ENCODE results near the gene CACNA2D1. TPM values are rescaled to one million over a fixed set of nuclear protein-coding genes. Genes with fewer than 3 reads are reported as not detected.

CACNA2D1 gene
- total and polyA plus RNA-seq, 9 of the 15 experiments (the other 6 are each of a cell fraction or from before 2014, with no cell fraction given): 0.49 TPM; not detected in 8

GRCh38 chr7:82156168-82156567 is 287.4 kb downstream of the CACNA2D1 start:
- ChIA-PET POLR2A (no interaction called here), CTCF (ENCODE audit: low intra/inter-chr PET ratio) (no interaction called here)
- H3K4me3 ChIP-seq: no peak overlapping the region
- no peak for FAIRE-seq
- no peaks in the 10 kb centered on the region for H4K20me1 ChIP-seq (replicated peaks; ENCODE audit: control insufficient read depth, insufficient read depth, low read length)
- no peak for ATAC-seq
- WGBS (ENCODE audit: insufficient coverage, low coverage, missing lambda C conversion rate): 3% methylated on average over 3 of the region's 3 CpGs
- no peaks in the 10 kb centered on the region for H3K27me3 ChIP-seq (ENCODE audit: control insufficient read depth in 2 of 2, insufficient read depth in 2 of 2, low read length in 2 of 2)
- no peak overlapping the region for H3K4me2 ChIP-seq (ENCODE audit: insufficient read depth, low read length)
- DNase-seq (ENCODE audit: extremely low read depth in 1 of 4, low spot score in 3 of 4): no peak
- H3K9me3 ChIP-seq (replicated peaks; ENCODE audit: control insufficient read depth, insufficient read depth, low read depth, low read length): no peaks in the 10 kb centered on the region; the same call in 1 of the 2 replicates
- intact Hi-C loops (cut with micrococcal nuclease): no loop called here
- no peaks in the 10 kb centered on the region for H3K79me2 ChIP-seq (ENCODE audit: control insufficient read depth, insufficient read depth, low read length)
- H3K27ac ChIP-seq (ENCODE audit: extremely low read depth, low read depth, low read length): no peak overlapping the region
- no TSS peak for BruUV-seq (replicated peaks)
- H2AFZ ChIP-seq (ENCODE audit: low read depth, low read length): no peak overlapping the region
- H3K4me1 ChIP-seq (replicated peaks in 1 of 2; ENCODE audit: control insufficient read depth in 2 of 2, insufficient read depth in 2 of 2, low read length in 2 of 2): no peaks in the 10 kb centered on the region
- H3K36me3 ChIP-seq (ENCODE audit: control insufficient read depth, insufficient read depth, low read length): no peaks in the 10 kb centered on the region
- H3K9ac ChIP-seq (ENCODE audit: insufficient read depth in 1 of 2, low read depth in 2 of 2, low read length in 2 of 2): no peak overlapping the region
- in situ Hi-C loops (cut with MboI): no loop called here
- no peaks in the 10 kb centered on the region for H3K9me1 ChIP-seq (ENCODE audit: control insufficient read depth, insufficient read depth, low read length)
- TF ChIP-seq CGGBP1 (CRISPR knock-in tag; IDR thresholded peaks at IDR 0.05): no peak
- no peak for TF ChIP-seq SUPT5H (IDR thresholded peaks at IDR 0.05)
- no peak for TF ChIP-seq FOSL1 (tag; conservative IDR thresholded peaks at IDR 0.05)
- TF ChIP-seq DDX20 (tag; IDR thresholded peaks at IDR 0.05; ENCODE audit: low read depth): no peak
- no peak for TF ChIP-seq ZNF175 (CRISPR knock-in tag; IDR thresholded peaks at IDR 0.05; ENCODE audit: low read depth)
- TF ChIP-seq NUFIP1 (IDR thresholded peaks at IDR 0.05; ENCODE audit: partially characterized antibody): no peak
- TF ChIP-seq ZC3H8 (IDR thresholded peaks at IDR 0.05): no peak
- TF ChIP-seq ZNF764 (CRISPR knock-in tag; IDR thresholded peaks at IDR 0.05; ENCODE audit: low read depth): no peak
- no peak for TF ChIP-seq PPARD (CRISPR knock-in tag; IDR thresholded peaks at IDR 0.05)
- no peak for TF ChIP-seq ZNF12 (CRISPR knock-in tag; IDR thresholded peaks at IDR 0.05)
- no peak for TF ChIP-seq CHD1 (IDR thresholded peaks at IDR 0.05; ENCODE audit: low read length)
- TF ChIP-seq TEAD1 (CRISPR knock-in tag; IDR thresholded peaks at IDR 0.05): no peak
- no peak for TF ChIP-seq IRF1 (CRISPR knock-in tag; IDR thresholded peaks at IDR 0.05; ENCODE audit: borderline replicate concordance)
- no peak for TF ChIP-seq CLOCK (CRISPR knock-in tag; IDR thresholded peaks at IDR 0.05; ENCODE audit: borderline replicate concordance)
- no peak for TF ChIP-seq GTF3C2 (IDR thresholded peaks at IDR 0.05; ENCODE audit: borderline replicate concordance, extremely low read depth, insufficient read length)
- TF ChIP-seq NCOA1 (IDR thresholded peaks at IDR 0.05; ENCODE audit: low read depth): no peak

Measured in K562 (cell line).